ENCODE measurements around the gene ARHGEF2. TPM values are rescaled to one million over a fixed set of nuclear protein-coding genes. Genes with fewer than 3 reads are reported as not detected.

The ARHGEF2 gene
- total RNA-seq, 1 experiment from 2014 or later: 85.0 TPM

DNA sequence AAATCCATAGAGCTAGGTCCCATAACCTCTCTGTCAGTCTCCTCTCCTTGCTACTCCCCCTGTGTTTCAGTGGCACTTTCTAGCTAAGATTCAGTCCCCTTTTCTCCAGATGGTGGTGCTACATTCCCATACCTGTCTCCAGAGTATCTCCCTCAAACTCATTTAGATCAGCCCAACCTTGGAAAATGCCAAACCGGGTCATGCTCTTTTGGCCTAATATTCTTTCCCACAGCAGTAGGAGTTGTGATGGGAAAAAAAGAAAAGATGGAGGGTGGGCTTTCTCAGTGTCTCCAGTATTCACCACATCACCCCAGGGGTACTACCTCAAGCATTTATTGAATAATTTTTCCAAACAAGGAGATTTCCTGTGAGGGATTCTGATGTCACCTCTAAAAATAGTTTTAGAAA is 40.1 kb downstream of the ARHGEF2 start:
- no peaks in the 10 kb centered on the region for H3K9me3 ChIP-seq (ENCODE audit: insufficient read depth, low read depth)
- H3F3A ChIP-seq (ENCODE audit: insufficient read depth, low read depth): peaks cover 54% of the 10 kb centered on the region
- peak overlapping the region; percentile 18; the same call in 1 of the 2 replicates for H3K27ac ChIP-seq
- intact Hi-C loops (cut with micrococcal nuclease; ENCODE audit: unreplicated experiment): loop anchor here (1.0 to 10.0 kb wide), 5 partner anchors 24 to 277 kb away; partner anchors contain the start of gene PMF1
- peaks cover 41% of the 10 kb centered on the region for H3K4me1 ChIP-seq (replicated peaks; ENCODE audit: insufficient read depth)
- no peaks in the 10 kb centered on the region for H3K27me3 ChIP-seq (ENCODE audit: insufficient read depth, low read depth)
- peaks cover 10% of the 10 kb centered on the region for H3K79me2 ChIP-seq (ENCODE audit: low read depth)
- ChIA-PET CTCF (interaction anchor here (0.7 to 1.2 kb wide), 5 partner anchors 52 to 162 kb away, joined by 3 to 16 read pairs (median 7); no protein-coding TSS in a partner anchor), POLR2A (ENCODE audit: unreplicated experiment) (interaction anchor here (0.6 to 0.7 kb wide), 3 partner anchors 46 to 1002 kb away, joined by 3 to 29 read pairs (median 6); partner anchors contain the start of gene PMVK)
- BruUV-seq (replicated peaks): no TSS peak
- no peak overlapping the region for H2AFZ ChIP-seq
- TF ChIP-seq EZH2 (IDR thresholded peaks at IDR 0.05; ENCODE audit: low read depth): no peak
- TF ChIP-seq, protein P1, sequence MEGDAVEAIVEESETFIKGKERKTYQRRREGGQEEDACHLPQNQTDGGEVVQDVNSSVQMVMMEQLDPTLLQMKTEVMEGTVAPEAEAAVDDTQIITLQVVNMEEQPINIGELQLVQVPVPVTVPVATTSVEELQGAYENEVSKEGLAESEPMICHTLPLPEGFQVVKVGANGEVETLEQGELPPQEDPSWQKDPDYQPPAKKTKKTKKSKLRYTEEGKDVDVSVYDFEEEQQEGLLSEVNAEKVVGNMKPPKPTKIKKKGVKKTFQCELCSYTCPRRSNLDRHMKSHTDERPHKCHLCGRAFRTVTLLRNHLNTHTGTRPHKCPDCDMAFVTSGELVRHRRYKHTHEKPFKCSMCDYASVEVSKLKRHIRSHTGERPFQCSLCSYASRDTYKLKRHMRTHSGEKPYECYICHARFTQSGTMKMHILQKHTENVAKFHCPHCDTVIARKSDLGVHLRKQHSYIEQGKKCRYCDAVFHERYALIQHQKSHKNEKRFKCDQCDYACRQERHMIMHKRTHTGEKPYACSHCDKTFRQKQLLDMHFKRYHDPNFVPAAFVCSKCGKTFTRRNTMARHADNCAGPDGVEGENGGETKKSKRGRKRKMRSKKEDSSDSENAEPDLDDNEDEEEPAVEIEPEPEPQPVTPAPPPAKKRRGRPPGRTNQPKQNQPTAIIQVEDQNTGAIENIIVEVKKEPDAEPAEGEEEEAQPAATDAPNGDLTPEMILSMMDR (conservative IDR thresholded peaks at IDR 0.05): peak; percentile 77
- peaks cover 2% of the 10 kb centered on the region; the same call in 1 of the 2 replicates for H4K20me1 ChIP-seq (ENCODE audit: insufficient read depth)
- peaks cover 6% of the 10 kb centered on the region; the same call in 1 of the 2 replicates for H3K36me3 ChIP-seq (ENCODE audit: low read depth)
- no peaks in the 10 kb centered on the region for H3K9me2 ChIP-seq (ENCODE audit: insufficient read depth)
- DNase-seq: peak in 1 of 2 experiments; percentile 60
- H3K4me2 ChIP-seq: no peak overlapping the region
- H3K4me3 ChIP-seq: no peak overlapping the region

DNA sequence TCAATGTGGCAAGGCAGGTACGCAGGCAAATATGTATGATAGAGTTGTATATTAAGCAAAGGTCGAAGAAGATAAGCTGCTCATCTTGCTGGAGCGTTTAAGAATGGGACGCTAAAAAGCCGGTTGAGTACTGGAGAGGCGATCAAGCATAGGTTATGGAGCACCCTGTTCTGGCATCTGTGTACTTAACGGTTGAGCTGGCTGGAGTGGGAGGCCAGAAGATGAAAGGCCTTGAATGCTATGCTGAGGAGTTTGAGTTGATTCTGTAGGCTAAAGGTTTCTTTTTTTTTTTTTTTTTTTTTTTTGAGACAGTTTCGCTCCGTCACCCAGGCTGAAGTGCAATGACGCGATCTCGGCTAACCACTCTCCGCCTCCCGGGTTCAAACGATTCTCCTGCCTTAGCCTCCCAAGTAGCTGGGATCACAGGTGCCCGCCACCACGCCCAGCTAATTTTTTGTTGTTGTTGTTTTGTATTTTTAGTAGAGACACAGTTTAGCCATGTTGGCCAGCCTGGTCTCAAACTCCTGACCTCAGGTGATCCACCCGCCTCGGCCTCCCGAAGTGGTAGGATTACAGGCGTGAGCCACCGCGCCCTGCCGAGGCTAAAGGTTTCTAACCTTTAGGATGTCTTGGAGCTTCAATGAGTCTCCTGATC is 43.3 kb downstream of the ARHGEF2 start:
- Histone ChIP-seq H3K9me2 (ENCODE audit: insufficient read depth) (no peaks in the 10 kb centered on the region), H2AFZ (peak overlapping the region; percentile 87), H3F3A (ENCODE audit: insufficient read depth, low read depth) (peaks cover 58% of the 10 kb centered on the region), H3K4me1 (replicated peaks; ENCODE audit: insufficient read depth) (peaks cover 41% of the 10 kb centered on the region), H3K4me3 (peak overlapping the region; percentile 84), H3K27me3 (ENCODE audit: insufficient read depth, low read depth) (no peaks in the 10 kb centered on the region), H3K4me2 (peak overlapping the region; percentile 89), H3K36me3 (ENCODE audit: low read depth) (peaks cover 35% of the 10 kb centered on the region), H3K27ac (peak overlapping the region; percentile 92), H4K20me1 (ENCODE audit: insufficient read depth) (peaks cover 22% of the 10 kb centered on the region), H3K79me2 (ENCODE audit: low read depth) (peaks cover 42% of the 10 kb centered on the region), H3K9me3 (ENCODE audit: insufficient read depth, low read depth) (no peaks in the 10 kb centered on the region)
- ChIA-PET CTCF (interaction anchor here (0.6 kb wide), 1 partner anchor 68 kb away, joined by 6 read pairs; no protein-coding TSS in a partner anchor), POLR2A (ENCODE audit: unreplicated experiment) (no interaction called here)
- intact Hi-C loops (cut with micrococcal nuclease; ENCODE audit: unreplicated experiment): loop anchor here (5.0 to 10.0 kb wide), 2 partner anchors 67 to 280 kb away; partner anchors contain the start of gene PMF1
- TSS peak; percentile 90 for BruUV-seq (replicated peaks)
- TF ChIP-seq, protein P1 (conservative IDR thresholded peaks at IDR 0.05): no peak
- TF ChIP-seq EZH2 (IDR thresholded peaks at IDR 0.05; ENCODE audit: low read depth): no peak
- no peak for DNase-seq

DNA sequence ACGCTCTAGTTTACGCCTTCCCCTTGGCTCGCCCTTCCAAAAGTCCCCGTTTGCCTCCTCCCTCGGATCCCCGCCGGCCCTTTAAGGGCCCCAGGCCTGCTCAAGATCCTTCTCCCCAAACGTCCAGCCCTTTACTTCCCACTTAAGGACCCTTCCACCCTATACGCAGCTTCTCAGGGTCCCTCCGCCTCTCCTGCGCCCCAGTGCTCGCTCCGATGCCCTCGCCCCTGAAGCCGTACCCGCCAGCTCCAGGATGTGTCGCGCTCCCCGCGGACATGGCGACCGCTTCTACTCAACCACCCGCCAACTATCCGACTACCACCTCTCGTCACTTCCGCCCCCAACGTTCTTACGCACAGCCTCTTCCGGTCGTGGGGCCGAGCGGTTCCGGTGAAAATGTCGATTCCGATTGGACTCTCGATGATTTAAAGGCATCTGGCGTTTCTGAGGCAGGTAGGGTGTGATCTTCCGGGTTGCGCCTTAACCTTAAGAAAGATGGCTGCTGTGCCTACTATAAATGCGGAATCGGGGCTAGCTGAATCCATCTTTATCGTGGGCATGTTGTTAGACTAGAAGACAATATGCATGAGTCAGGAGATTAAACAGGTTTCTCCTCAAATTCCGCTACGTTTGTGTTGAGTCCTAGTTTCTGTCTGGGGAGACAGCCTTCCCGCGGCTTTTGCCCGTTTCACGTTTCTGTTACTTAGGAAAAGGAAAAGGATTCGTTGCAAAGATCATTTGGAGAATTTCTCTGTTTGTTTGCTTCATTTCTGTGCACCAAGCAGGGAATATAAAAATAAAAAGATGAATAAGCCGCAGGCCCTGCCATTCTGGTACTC is 44.0 kb downstream of the ARHGEF2 start, which contains the start of gene KHDC4:
Gene KHDC4, minus strand, starts transcription at position 317 of the 839 bp plus-strand sequence. Its CDS starts 40 bp downstream, at position 277.
- H3K4me1 ChIP-seq (replicated peaks; ENCODE audit: insufficient read depth): peaks cover 46% of the 10 kb centered on the region
- H4K20me1 ChIP-seq (ENCODE audit: insufficient read depth): peaks cover 27% of the 10 kb centered on the region
- H3K79me2 ChIP-seq (ENCODE audit: low read depth): peaks cover 48% of the 10 kb centered on the region
- no peaks in the 10 kb centered on the region for H3K27me3 ChIP-seq (ENCODE audit: insufficient read depth, low read depth)
- H3K27ac ChIP-seq: peak within 1 kb of the TSS; percentile 92
- peaks cover 41% of the 10 kb centered on the region for H3K36me3 ChIP-seq (ENCODE audit: low read depth)
- no peaks in the 10 kb centered on the region for H3K9me3 ChIP-seq (ENCODE audit: insufficient read depth, low read depth)
- POLR2A ChIA-PET (ENCODE audit: unreplicated experiment): interaction anchor here (0.6 to 1.0 kb wide), 2 partner anchors 42 to 65 kb away, joined by 3 to 5 read pairs; no protein-coding TSS in a partner anchor
- intact Hi-C loops (cut with micrococcal nuclease; ENCODE audit: unreplicated experiment): loop anchor here (5.0 to 10.0 kb wide), 2 partner anchors 68 to 280 kb away; partner anchors contain the start of gene PMF1
- H3F3A ChIP-seq (ENCODE audit: insufficient read depth, low read depth): peaks cover 60% of the 10 kb centered on the region
- H3K4me2 ChIP-seq: peak within 1 kb of the TSS; percentile 95
- peak within 1 kb of the TSS; percentile 87 for H2AFZ ChIP-seq
- DNase-seq: peak; percentile 90 to 96
- CTCF ChIA-PET: no interaction called here
- BruUV-seq (replicated peaks): no TSS peak
- TF ChIP-seq, protein P1 (conservative IDR thresholded peaks at IDR 0.05): no peak
- no peak for TF ChIP-seq EZH2 (IDR thresholded peaks at IDR 0.05; ENCODE audit: low read depth)
- peak within 1 kb of the TSS; percentile 84 for H3K4me3 ChIP-seq
- H3K9me2 ChIP-seq (ENCODE audit: insufficient read depth): no peaks in the 10 kb centered on the region

Measured in PC-9 (cell line).